HG03103 (cell line): ENCODE measurements around the gene MESD.

Source experiments
- ATAC-seq: cut with Tn5 transposase; IDR thresholded peaks from one replicate; pipeline ENCODE4 v1.9.1; 2021; ENCODE audit warnings: low read depth; ENCODE audit not compliant: unreplicated experiment

The MESD gene

DNA sequence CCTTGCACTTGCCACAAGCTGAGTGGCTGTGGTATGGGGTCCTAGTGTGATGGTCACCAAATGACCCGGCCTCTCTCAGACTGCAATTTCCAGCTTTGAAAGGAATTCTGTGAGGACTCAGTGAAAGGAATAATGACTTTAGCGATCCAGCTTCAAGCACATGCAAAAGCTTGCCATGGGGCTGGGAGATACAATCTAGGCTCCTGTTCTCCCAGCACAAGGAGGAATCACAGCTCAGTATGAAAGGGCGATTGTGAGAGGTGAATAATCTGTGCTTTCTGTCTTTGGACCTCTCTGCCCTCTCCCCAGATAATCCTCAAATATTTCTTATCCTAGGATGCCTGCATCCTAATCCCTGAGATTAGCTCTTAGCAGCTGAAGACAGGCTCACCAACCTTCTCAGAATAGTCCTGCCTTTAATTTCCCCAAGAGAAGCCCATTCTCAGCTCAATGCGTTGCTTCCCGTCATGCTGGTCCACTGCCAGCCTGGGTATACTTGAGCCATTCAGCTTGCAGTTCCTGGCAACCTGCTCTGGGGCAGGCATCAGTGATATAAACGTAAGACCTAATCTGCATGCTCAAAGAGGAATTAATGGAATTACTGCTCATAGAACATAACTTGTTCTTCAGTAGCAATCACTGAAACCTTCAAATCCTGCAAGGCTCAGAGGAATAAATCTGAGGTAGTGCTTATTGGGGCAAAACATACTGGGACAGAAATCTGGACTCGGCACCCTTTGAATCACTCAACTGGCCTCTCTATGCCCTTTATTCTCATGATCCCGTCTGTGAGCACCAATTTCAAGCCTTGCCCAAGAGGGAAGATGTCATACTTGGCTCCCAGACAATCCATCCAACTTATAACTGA is 26.2 kb upstream of the MESD start:
- ATAC-seq = no peak

GRCh38 chr15:81014446-81015093 is 25.0 kb upstream of the MESD start:
- ATAC-seq = no peak

GRCh38 chr15:81013396-81013929 is 23.8 kb upstream of the MESD start:
- no peak for ATAC-seq

DNA sequence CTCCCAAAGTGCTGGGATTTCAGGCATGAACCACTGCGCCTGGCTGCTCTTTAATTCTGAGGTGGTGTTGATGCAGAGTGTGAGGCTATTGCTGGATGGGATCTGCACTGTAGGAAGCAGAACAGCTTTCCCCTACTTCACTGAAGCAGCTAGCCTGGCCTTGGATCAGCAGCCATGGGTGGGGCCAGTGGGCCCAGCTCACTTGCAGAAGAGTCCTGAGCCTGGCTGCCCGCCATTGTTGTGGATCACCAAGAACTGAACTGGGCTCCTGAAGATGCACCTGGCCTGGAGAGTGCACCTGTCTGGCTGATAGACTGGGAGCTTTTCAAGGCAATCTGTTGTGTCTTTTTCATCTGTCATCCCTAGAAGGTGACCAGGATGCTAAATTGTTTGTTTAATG is 23.0 kb upstream of the MESD start:
- no peak for ATAC-seq

DNA sequence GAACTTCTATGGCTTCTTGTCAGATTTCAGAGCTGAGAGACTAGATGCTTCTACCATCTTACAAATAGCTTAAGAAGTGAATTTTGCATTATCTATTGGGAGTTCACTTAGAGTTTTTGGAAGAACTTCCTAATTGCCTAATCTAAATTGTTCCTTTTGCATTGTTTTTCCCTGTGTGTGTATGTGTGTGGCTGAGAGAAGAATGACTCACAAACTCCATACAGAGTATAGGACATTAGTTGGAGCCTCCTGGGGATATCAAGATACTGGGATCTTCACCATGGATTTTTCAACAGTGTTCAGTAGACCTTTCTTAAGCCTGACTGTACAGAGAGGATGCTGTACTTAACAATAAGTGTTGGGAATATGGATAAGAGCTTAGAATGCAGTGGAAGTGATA is 22.0 kb upstream of the MESD start:
- no peak for ATAC-seq

DNA sequence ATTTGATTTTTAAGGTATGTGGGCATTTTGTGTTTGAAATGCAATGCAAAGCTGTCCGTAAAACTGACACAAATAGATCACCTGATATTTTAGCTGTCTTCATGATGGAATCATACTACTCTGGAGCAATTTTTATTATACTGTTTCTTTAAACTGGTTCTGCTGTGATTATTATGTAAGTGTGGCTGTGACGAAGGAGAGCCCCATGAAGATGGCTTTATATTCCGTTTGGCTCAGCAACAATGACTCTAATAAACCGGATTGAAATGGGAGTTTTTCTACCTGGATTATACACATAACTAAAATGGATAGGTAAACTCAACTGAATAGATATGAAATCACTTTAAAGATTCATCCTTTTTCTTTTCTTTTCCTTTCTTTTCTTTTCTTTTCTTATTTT is 20.5 kb upstream of the MESD start:
- no peak for ATAC-seq

GRCh38 chr15:81008312-81008711 is 18.7 kb upstream of the MESD start:
- no peak for ATAC-seq

GRCh38 chr15:81007428-81008064 is 17.9 kb upstream of the MESD start:
- ATAC-seq = no peak

DNA sequence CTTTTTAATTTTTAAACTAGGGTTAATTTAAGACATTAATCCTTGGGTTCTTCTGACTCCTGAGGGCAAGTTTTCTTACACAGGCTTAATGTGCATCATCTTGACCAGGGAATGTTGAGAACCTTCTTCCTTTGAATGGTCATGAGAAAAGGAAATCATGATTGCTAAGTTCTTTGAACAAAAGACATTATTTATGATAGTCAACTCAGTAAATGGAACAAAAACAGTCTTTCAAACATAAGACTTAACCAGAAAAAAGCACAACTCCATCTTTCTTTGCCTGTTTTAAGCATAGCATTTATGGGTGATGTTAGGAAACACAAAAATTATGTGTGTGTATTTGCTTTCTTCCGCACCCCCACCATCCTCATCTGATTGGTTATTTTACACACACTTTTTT is 16.5 kb upstream of the MESD start:
- ATAC-seq = no peak

- ATAC-seq = no peak
These were observed 13.4 kb upstream of the MESD start for GRCh38 chr15:81003097-81003350.

DNA sequence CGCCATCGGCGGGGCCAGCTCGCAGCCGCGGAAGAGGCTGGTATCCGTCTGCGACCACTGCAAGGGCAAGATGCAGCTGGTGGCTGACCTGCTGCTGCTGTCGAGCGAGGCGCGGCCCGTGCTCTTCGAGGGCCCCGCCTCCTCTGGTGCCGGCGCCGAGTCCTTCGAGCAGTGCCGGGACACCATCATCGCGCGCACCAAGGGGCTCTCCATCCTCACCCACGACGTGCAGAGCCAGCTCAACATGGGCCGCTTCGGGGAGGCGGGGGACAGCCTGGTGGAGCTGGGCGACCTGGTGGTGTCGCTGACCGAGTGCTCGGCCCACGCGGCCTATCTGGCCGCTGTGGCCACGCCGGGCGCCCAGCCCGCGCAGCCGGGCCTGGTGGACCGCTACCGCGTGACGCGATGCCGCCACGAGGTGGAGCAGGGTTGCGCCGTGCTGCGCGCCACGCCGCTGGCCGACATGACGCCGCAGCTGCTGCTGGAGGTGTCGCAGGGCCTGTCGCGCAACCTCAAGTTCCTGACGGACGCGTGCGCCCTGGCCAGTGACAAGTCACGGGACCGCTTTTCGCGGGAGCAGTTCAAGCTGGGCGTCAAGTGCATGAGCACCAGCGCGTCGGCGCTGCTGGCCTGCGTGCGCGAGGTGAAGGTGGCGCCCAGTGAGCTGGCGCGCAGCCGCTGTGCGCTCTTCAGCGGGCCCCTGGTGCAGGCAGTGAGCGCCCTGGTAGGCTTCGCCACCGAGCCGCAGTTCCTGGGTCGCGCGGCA is 12.9 kb upstream of the MESD start:
- no peak for ATAC-seq

GRCh38 chr15:81002009-81002330 is 12.4 kb upstream of the MESD start:
- ATAC-seq = no peak

DNA sequence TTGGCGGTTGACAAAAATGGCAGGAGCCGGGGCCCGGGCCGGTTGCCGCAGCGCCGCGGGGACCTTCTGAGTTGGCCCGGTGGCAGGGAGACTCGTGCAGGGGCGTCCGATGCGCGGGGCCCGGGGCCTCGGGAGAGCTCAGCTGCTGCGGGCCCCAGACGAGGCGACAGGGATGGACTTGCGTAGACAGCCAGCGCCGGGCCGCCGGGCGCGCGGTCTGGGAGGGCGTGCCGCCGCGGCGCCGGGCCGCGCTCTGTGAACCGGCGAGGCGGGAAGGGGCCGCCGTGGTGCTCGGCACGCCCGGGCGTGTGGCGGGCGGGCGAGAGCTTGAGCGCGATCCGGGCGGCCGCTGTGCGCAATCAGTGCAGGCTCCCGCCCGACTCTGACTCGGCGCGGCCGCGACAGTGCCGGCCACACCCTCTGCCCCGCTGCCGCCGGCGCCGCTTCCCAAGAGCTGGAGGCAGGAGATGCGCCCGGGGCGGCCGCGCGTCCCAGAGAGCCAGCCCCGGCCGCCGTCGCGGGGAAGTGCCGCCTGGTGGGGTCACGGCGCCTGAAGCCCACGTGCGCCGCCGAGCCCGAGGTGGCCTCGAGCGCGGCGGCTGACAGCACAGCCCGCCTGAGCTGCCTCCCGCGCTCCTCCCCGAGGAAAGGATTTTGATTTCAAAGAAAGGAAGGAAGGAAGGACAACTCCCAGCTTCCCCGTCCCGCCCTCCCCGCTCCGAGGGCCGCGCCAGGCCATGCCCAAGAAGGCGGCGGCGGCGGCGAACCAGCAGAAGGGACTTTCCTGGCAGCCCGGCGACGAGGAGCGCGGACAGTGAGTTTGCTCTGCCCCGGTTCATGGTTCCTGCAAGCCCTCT is 11.8 kb upstream of the MESD start:
- peak; percentile 24 for ATAC-seq

DNA sequence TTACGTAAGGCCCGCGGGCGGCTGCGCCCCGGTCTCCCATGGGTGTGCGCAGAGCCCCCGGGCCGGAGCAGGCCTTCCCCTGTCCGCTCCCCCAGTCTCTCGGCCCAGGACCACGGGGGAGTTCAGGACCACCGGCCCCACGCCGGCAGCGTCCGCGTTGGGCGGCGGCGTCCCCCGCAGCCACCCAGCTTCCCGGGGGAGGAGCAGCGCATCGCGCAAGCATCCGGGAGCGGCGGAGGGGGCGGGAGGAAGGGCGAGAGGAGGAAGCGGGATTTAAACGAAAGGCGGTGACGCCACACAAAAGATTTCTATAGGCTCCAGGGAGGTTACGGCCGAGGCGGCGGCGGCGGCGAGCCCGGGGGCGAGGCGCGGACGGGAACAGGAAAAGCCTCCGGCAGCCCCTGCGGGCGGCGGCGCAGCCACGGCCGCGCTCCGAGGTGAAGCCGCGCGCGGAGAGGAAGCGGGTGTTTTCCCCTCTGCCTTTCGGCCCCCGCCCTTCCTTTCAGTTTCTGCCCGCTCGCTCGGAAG is 11.1 kb upstream of the MESD start, which contains the start of gene TLNRD1:
TSS of gene TLNRD1 (plus strand) at position 300 of the 528 bp plus-strand sequence. CDS start 1,349 bp downstream, outside the sequence.
- peak; percentile 51 for ATAC-seq

- ATAC-seq = no peak
These were observed 10.6 kb upstream of the MESD start for GRCh38 chr15:81000144-81000623.

DNA sequence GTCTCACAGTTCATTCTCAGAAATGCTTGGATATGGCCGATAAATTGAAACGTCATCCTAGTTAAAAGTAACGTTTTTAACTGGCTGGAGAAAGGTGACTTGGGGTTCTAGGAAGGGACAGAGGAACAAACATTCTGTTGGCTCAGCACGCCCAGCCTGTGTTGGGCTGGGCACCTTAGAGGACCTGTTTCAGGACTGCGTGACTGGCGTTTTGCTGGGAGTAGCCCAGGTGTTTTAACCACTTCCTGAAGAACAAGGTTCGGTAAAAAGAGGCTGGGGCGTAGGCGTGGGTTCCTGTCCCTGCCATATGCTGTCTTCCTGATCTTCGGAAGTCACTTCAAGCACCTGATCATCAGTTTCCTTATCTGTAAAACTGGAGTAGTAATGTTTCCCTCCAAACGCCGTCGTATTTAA is 10.0 kb upstream of the MESD start:
- ATAC-seq = no peak

- ATAC-seq = no peak
These were observed 8.6 kb upstream of the MESD start for GRCh38 chr15:80998251-80998650.

- ATAC-seq = no peak
These were observed 8.1 kb upstream of the MESD start for GRCh38 chr15:80997692-80998091.

DNA sequence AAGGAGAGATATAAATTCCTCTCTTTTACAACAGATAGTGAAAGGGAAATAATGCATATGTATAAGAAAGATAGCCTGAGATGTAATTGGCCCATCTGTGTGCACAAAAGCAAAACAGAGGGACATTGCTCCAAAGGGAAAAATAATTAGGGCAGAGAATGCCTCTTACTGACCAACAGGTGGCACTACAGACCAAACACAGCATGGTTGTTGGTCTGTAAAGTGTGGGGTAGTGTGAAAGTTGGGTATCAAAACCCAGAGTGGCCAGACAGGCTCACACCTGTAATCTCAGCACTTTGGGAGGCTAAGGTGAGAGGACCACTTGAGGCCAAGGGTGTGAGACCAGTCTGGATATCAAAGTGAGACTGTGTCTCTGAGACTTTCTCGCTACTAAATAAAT is 6.6 kb upstream of the MESD start:
- ATAC-seq = no peak

GRCh38 chr15:80992441-80992840 is 2.8 kb upstream of the MESD start:
- ATAC-seq = no peak
